Mesothelial cell of epicardium (in vitro differentiated cells): ENCODE measurements around the gene HSPA1L. TPM values are rescaled to one million over a fixed set of nuclear protein-coding genes. Genes with fewer than 3 reads are reported as not detected.

Source experiments
- DNase-seq, 2 experiments: peaks; one replicate each; pipeline ENCODE4 v3.0.0; 2021; ENCODE audit warnings: low spot score in 2 of 2; ENCODE audit not compliant: unreplicated experiment in 2 of 2
- H3K27ac Mint-ChIP-seq: 2 replicates; pipeline ENCODE4 v1.8.0; 2021; ENCODE audit warnings: mixed read lengths
- H3K27me3 Mint-ChIP-seq: 2 replicates; pipeline ENCODE4 v1.8.0; 2021; ENCODE audit warnings: low read depth, mixed read lengths
- H3K36me3 Mint-ChIP-seq: 2 replicates; pipeline ENCODE4 v1.8.0; 2021; ENCODE audit warnings: mixed read lengths
- H3K4me1 Mint-ChIP-seq: 2 replicates; pipeline ENCODE4 v1.8.0; 2021; ENCODE audit warnings: mixed read lengths
- H3K4me3 Mint-ChIP-seq: 2 replicates; pipeline ENCODE4 v1.8.0; 2021; ENCODE audit warnings: mild to moderate bottlenecking, moderate library complexity, mixed read lengths
- H3K9me3 Mint-ChIP-seq: 2 replicates; pipeline ENCODE4 v1.8.0; 2021; ENCODE audit warnings: mixed read lengths
- CTCF ChIP-seq: fragments of 200-600 bp; sonication (generic); IDR thresholded peaks from one replicate; pipeline ENCODE4 v1.5.0; 2021; ENCODE audit warnings: antibody characterized with exemption; ENCODE audit not compliant: unreplicated experiment
- total RNA-seq: library from RNA; stranded (reverse); gene quantifications from 3 replicates; pipeline ENCODE4 v1.2.1, GENCODE V29; 2021

HSPA1L gene
- total RNA-seq, 1 donor from 2014 or later = 2.2 TPM

GRCh38 chr6:31837369-31838113 lies 22.5 kb upstream of the HSPA1L start:
- no peak for TF ChIP-seq CTCF
- no peak for DNase-seq
- H3K36me3 Mint-ChIP-seq = peaks cover 31% of the 10 kb centered on the region
- peaks cover 27% of the 10 kb centered on the region for H3K4me1 Mint-ChIP-seq
- peak overlapping the region; percentile 99 for H3K27ac Mint-ChIP-seq
- no peaks in the 10 kb centered on the region for H3K9me3 Mint-ChIP-seq
- no peaks in the 10 kb centered on the region for H3K27me3 Mint-ChIP-seq
- H3K4me3 Mint-ChIP-seq = peak overlapping the region; percentile 98

GRCh38 chr6:31836474-31837368 lies 21.6 kb upstream of the HSPA1L start:
- H3K9me3 Mint-ChIP-seq = no peaks in the 10 kb centered on the region
- H3K4me3 Mint-ChIP-seq = peak overlapping the region; percentile 98
- H3K4me1 Mint-ChIP-seq = peaks cover 27% of the 10 kb centered on the region
- H3K27me3 Mint-ChIP-seq = no peaks in the 10 kb centered on the region
- TF ChIP-seq CTCF = no peak
- H3K36me3 Mint-ChIP-seq = peaks cover 31% of the 10 kb centered on the region
- peak overlapping the region; percentile 99 for H3K27ac Mint-ChIP-seq
- DNase-seq = no peak

- Mint-ChIP-seq H3K9me3 (no peaks in the 10 kb centered on the region), H3K27me3 (no peaks in the 10 kb centered on the region), H3K36me3 (peaks cover 28% of the 10 kb centered on the region), H3K4me1 (peaks cover 29% of the 10 kb centered on the region), H3K27ac (peak overlapping the region; percentile 99), H3K4me3 (peak overlapping the region; percentile 98)
- no peak for TF ChIP-seq CTCF
- no peak for DNase-seq
Measured at GRCh38 chr6:31836047-31836473, 21.0 kb upstream of the HSPA1L start.

GRCh38 chr6:31834367-31835250 lies 19.5 kb upstream of the HSPA1L start:
- H3K4me1 Mint-ChIP-seq = peaks cover 40% of the 10 kb centered on the region
- H3K4me3 Mint-ChIP-seq = peak overlapping the region; percentile 98
- TF ChIP-seq CTCF = no peak
- peak; percentile 49 to 78 for DNase-seq
- H3K27me3 Mint-ChIP-seq = no peaks in the 10 kb centered on the region
- peaks cover 17% of the 10 kb centered on the region for H3K36me3 Mint-ChIP-seq
- H3K27ac Mint-ChIP-seq = peak overlapping the region; percentile 99
- no peaks in the 10 kb centered on the region for H3K9me3 Mint-ChIP-seq

- peaks cover 32% of the 10 kb centered on the region for H3K4me1 Mint-ChIP-seq
- TF ChIP-seq CTCF = no peak
- no peaks in the 10 kb centered on the region for H3K9me3 Mint-ChIP-seq
- no peaks in the 10 kb centered on the region for H3K36me3 Mint-ChIP-seq
- peak overlapping the region; percentile 83 for H3K4me3 Mint-ChIP-seq
- no peaks in the 10 kb centered on the region for H3K27me3 Mint-ChIP-seq
- peak overlapping the region; percentile 96 for H3K27ac Mint-ChIP-seq
- DNase-seq = no peak
Measured at GRCh38 chr6:31831350-31832215, 16.5 kb upstream of the HSPA1L start.
